RWPE2 (cell line): Measurements from ENCODE around the gene TESK2.

Experiments used
- ATAC-seq: fragments of 200-7000 bp; cut with Tn5 transposase; 3 replicates; pipeline ENCODE4 v1.9.1; 2021; ENCODE audit warnings: low read depth
- DNase-seq: peaks from one replicate; pipeline ENCODE4 v3.0.0-alpha.2; 2020; ENCODE audit warnings: low spot score
- H3K27ac ChIP-seq: fragments of 450-650 bp; 2 replicates; pipeline ENCODE4 v1.5.1; 2017; ENCODE audit warnings: mild to moderate bottlenecking; ENCODE audit not compliant: poor library complexity, severe bottlenecking
- H3K27me3 ChIP-seq: fragments of 250-450 bp; sonication (Bioruptor Pico); 2 replicates; pipeline ENCODE4 v1.5.1; 2021; ENCODE audit warnings: mild to moderate bottlenecking, moderate library complexity; ENCODE audit not compliant: insufficient read depth, poor library complexity, severe bottlenecking
- H3K36me3 ChIP-seq: fragments of 250-450 bp; sonication (Bioruptor Pico); 2 replicates; pipeline ENCODE4 v1.5.1; 2020; ENCODE audit warnings: low read depth, mild to moderate bottlenecking, moderate library complexity
- H3K4me1 ChIP-seq: fragments of 250-450 bp; sonication (Bioruptor Pico); 2 replicates; pipeline ENCODE4 v1.5.1; 2021; ENCODE audit warnings: mild to moderate bottlenecking, moderate library complexity; ENCODE audit not compliant: insufficient read depth, poor library complexity, severe bottlenecking
- H3K4me3 ChIP-seq: fragments of 250-450 bp; sonication (Bioruptor Pico); 2 replicates; pipeline ENCODE4 v1.5.1; 2021; ENCODE audit warnings: mild to moderate bottlenecking, moderate library complexity; ENCODE audit not compliant: severe bottlenecking
- H3K9me3 ChIP-seq: fragments of 250-450 bp; sonication (Bioruptor Pico); 2 replicates; pipeline ENCODE4 v1.5.1; 2021; ENCODE audit warnings: mild to moderate bottlenecking, moderate library complexity; ENCODE audit not compliant: severe bottlenecking
- TF ChIP-seq, protein P1 (sequence below): fragments of 450-650 bp; IDR thresholded peaks from one replicate; pipeline ENCODE4 v1.5.1; 2017; ENCODE audit warnings: mild to moderate bottlenecking, moderate library complexity; ENCODE audit not compliant: poor library complexity, severe bottlenecking

TESK2 gene

GRCh38 chr1:45501505-45501859, 10.5 kb upstream of the TESK2 start:
- Histone ChIP-seq H3K27me3 (no peaks in the 10 kb centered on the region), H3K4me1 (peaks cover 3% of the 10 kb centered on the region), H3K27ac (no peak overlapping the region), H3K4me3 (no peak overlapping the region), H3K36me3 (0 out of 2 replicates have a peak, but pooled peaks cover 3% of the 10 kb centered on the region), H3K9me3 (no peaks in the 10 kb centered on the region)
- TF ChIP-seq, protein P1, sequence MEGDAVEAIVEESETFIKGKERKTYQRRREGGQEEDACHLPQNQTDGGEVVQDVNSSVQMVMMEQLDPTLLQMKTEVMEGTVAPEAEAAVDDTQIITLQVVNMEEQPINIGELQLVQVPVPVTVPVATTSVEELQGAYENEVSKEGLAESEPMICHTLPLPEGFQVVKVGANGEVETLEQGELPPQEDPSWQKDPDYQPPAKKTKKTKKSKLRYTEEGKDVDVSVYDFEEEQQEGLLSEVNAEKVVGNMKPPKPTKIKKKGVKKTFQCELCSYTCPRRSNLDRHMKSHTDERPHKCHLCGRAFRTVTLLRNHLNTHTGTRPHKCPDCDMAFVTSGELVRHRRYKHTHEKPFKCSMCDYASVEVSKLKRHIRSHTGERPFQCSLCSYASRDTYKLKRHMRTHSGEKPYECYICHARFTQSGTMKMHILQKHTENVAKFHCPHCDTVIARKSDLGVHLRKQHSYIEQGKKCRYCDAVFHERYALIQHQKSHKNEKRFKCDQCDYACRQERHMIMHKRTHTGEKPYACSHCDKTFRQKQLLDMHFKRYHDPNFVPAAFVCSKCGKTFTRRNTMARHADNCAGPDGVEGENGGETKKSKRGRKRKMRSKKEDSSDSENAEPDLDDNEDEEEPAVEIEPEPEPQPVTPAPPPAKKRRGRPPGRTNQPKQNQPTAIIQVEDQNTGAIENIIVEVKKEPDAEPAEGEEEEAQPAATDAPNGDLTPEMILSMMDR, result no peak
- DNase-seq, result no peak
- no peak for ATAC-seq

- no peak overlapping the region for H3K27ac ChIP-seq
- H3K9me3 ChIP-seq, result no peaks in the 10 kb centered on the region
- DNase-seq (no peak), ATAC-seq (peak; percentile 6; the same call in 2 of the 3 replicates)
- H3K36me3 ChIP-seq, result 0 out of 2 replicates have a peak, but pooled peaks cover 3% of the 10 kb centered on the region
- H3K27me3 ChIP-seq, result no peaks in the 10 kb centered on the region
- H3K4me1 ChIP-seq, result peaks cover 3% of the 10 kb centered on the region
- TF ChIP-seq, protein P1, result peak; percentile 20
- peak overlapping the region; percentile 56 for H3K4me3 ChIP-seq
Observed at GRCh38 chr1:45499415-45499769, 8.4 kb upstream of the TESK2 start.

GRCh38 chr1:45498279-45498678, 7.3 kb upstream of the TESK2 start:
- Histone ChIP-seq H3K4me1 (peaks cover 3% of the 10 kb centered on the region), H3K27me3 (no peaks in the 10 kb centered on the region), H3K9me3 (no peaks in the 10 kb centered on the region), H3K27ac (no peak overlapping the region), H3K4me3 (no peak overlapping the region), H3K36me3 (0 out of 2 replicates have a peak, but pooled peaks cover 3% of the 10 kb centered on the region)
- DNase-seq (no peak), ATAC-seq (no peak)
- TF ChIP-seq, protein P1, result no peak

DNA sequence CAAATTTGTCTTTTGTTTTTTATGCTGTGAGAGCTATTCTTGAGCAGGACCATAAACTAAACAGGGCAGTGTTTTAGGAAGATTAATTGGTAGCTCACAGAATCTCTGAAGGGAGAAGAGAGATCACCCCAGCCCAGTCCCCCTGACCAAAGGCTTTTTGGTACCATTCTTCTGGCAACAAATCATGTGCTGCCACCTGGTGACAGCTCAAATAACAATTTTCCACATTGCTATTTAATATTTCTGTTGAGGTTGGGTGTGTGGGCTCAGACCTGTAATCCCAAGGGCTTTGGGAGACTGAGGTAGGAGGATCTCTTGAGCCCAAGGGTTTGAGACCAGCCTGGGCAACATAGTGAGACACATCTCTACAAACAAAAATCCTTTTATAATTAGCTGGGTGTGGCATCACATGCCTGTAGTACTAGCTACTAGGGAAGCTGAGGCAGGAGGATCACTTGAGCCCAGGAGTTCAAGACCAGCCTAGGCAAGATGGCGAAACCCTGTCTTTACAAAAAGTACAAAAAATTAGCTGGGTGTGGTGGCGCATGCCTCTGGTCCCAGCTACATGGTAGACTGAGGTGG, 2.2 kb upstream of the TESK2 start:
- ATAC-seq, result no peak
- no peaks in the 10 kb centered on the region for H3K36me3 ChIP-seq
- H3K4me1 ChIP-seq, result no peaks in the 10 kb centered on the region
- no peak for DNase-seq
- no peak overlapping the region for H3K27ac ChIP-seq
- no peaks in the 10 kb centered on the region for H3K9me3 ChIP-seq
- TF ChIP-seq, protein P1, result peak; percentile 82
- no peak overlapping the region for H3K4me3 ChIP-seq
- no peaks in the 10 kb centered on the region for H3K27me3 ChIP-seq

GRCh38 chr1:45492691-45493090, 1.7 kb upstream of the TESK2 start:
- Histone ChIP-seq H3K36me3 (no peaks in the 10 kb centered on the region), H3K27me3 (no peaks in the 10 kb centered on the region), H3K4me1 (no peaks in the 10 kb centered on the region), H3K27ac (no peak overlapping the region), H3K4me3 (no peak overlapping the region), H3K9me3 (no peaks in the 10 kb centered on the region)
- ATAC-seq, result no peak
- TF ChIP-seq, protein P1, result no peak
- DNase-seq, result no peak
